HG03064 (cell line): ENCODE results near the gene NKX2-3.

ENCODE experiments used
- ATAC-seq: cut with Tn5 transposase; IDR thresholded peaks from one replicate; pipeline ENCODE4 v1.9.1; 2021; ENCODE audit warnings: low read depth; ENCODE audit not compliant: unreplicated experiment

Gene NKX2-3

GRCh38 chr10:99525897-99526296 is 6.8 kb upstream of the NKX2-3 start:
- no peak for ATAC-seq

GRCh38 chr10:99526861-99527504 is 5.8 kb upstream of the NKX2-3 start:
- ATAC-seq, result no peak

- ATAC-seq, result no peak
These were observed 4.9 kb upstream of the NKX2-3 start for GRCh38 chr10:99527526-99528493.

GRCh38 chr10:99528494-99529441 is 4.0 kb upstream of the NKX2-3 start:
- no peak for ATAC-seq

GRCh38 chr10:99529591-99530107 is 3.1 kb upstream of the NKX2-3 start:
- no peak for ATAC-seq

GRCh38 chr10:99530108-99531025 is 2.4 kb upstream of the NKX2-3 start:
- ATAC-seq, result no peak

- ATAC-seq, result no peak
These were observed 1.6 kb upstream of the NKX2-3 start for GRCh38 chr10:99531026-99531695.

GRCh38 chr10:99531696-99532593 is 797 bp upstream of the NKX2-3 start:
- ATAC-seq, result no peak

- no peak for ATAC-seq
These were observed 1.0 kb downstream of the NKX2-3 start for GRCh38 chr10:99533496-99534449.

- ATAC-seq, result no peak
These were observed 1.8 kb downstream of the NKX2-3 start for GRCh38 chr10:99534450-99534938.

- no peak for ATAC-seq
These were observed 2.4 kb downstream of the NKX2-3 start for GRCh38 chr10:99534939-99535763.

GRCh38 chr10:99535764-99536337 is 3.1 kb downstream of the NKX2-3 start:
- ATAC-seq, result no peak

GRCh38 chr10:99536338-99537085 is 3.8 kb downstream of the NKX2-3 start:
- ATAC-seq, result no peak

GRCh38 chr10:99537086-99537988 is 4.6 kb downstream of the NKX2-3 start:
- no peak for ATAC-seq
